Measurements from ENCODE around the gene CYP4A22.

DNA sequence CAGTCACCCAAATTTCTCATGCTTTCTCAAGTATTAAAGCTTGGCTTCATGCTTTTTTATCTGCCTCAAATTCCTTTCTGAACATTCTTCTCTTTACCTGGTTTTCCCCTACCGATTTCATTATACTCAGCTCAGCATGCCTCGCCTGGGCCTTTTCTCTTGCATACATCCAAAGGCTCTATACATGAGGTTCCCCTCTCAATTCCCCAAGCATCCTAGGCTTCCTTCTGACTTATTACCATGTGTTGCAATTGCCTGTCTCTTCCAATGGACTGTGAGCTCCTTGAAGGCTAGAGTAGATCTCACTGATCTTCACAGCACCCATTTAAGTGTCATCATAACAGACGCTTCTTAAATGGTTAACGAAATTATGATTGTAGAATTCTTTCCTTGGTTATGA is 24.1 kb upstream of the CYP4A22 start:
- TF ChIP-seq, protein P1, sequence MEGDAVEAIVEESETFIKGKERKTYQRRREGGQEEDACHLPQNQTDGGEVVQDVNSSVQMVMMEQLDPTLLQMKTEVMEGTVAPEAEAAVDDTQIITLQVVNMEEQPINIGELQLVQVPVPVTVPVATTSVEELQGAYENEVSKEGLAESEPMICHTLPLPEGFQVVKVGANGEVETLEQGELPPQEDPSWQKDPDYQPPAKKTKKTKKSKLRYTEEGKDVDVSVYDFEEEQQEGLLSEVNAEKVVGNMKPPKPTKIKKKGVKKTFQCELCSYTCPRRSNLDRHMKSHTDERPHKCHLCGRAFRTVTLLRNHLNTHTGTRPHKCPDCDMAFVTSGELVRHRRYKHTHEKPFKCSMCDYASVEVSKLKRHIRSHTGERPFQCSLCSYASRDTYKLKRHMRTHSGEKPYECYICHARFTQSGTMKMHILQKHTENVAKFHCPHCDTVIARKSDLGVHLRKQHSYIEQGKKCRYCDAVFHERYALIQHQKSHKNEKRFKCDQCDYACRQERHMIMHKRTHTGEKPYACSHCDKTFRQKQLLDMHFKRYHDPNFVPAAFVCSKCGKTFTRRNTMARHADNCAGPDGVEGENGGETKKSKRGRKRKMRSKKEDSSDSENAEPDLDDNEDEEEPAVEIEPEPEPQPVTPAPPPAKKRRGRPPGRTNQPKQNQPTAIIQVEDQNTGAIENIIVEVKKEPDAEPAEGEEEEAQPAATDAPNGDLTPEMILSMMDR (IDR thresholded peaks at IDR 0.05): no peak
- TF ChIP-seq POLR2A (IDR thresholded peaks at IDR 0.05) (no peak), POLR2AphosphoS5 (IDR thresholded peaks at IDR 0.05) (no peak)
